Osteoblast (primary cell): Measurements from ENCODE around the gene SND1. TPM values are rescaled to one million over a fixed set of nuclear protein-coding genes. Genes with fewer than 3 reads are reported as not detected.

Experiments used
- DNase-seq: peaks from one replicate; pipeline ENCODE4 v3.0.0; 2011; ENCODE audit warnings: low spot score, mixed read lengths; ENCODE audit not compliant: insufficient read length; ENCODE audit errors: missing footprints
- H2AFZ ChIP-seq: 2 replicates; pipeline ENCODE4 v1.6.0; 2011; ENCODE audit warnings: mild to moderate bottlenecking, low read length
- H3K27ac ChIP-seq: 2 replicates; pipeline ENCODE4 v1.5.1; 2011; ENCODE audit warnings: mild to moderate bottlenecking, low read depth, low read length, moderate library complexity
- H3K27me3 ChIP-seq: 2 replicates; pipeline ENCODE4 v1.6.0; 2012; ENCODE audit warnings: mild to moderate bottlenecking, control low read depth, inconsistent platforms, low read length, moderate library complexity; ENCODE audit not compliant: insufficient read depth
- H3K36me3 ChIP-seq: 2 replicates; pipeline ENCODE4 v1.5.1; 2011; ENCODE audit warnings: mild to moderate bottlenecking, low read length, control low read depth, moderate library complexity; ENCODE audit not compliant: insufficient read depth
- H3K4me1 ChIP-seq: 2 replicates; pipeline ENCODE4 v1.5.1; 2011; ENCODE audit warnings: mild to moderate bottlenecking, low read length, control low read depth, moderate library complexity; ENCODE audit not compliant: insufficient read depth
- H3K4me2 ChIP-seq: 2 replicates; pipeline ENCODE4 v1.6.0; 2011; ENCODE audit warnings: mild to moderate bottlenecking, low read length; ENCODE audit not compliant: insufficient read depth
- H3K4me3 ChIP-seq: fragments of 200-600 bp; sonication (generic); 3 replicates; pipeline ENCODE4 v1.5.1; 2012; ENCODE audit warnings: mild to moderate bottlenecking, low read length, inconsistent platforms; ENCODE audit not compliant: insufficient read depth
- H3K79me2 ChIP-seq: 2 replicates; pipeline ENCODE4 v1.6.0; 2012; ENCODE audit warnings: mild to moderate bottlenecking, low read length, control low read depth, inconsistent platforms; ENCODE audit not compliant: insufficient read depth
- H3K9me3 ChIP-seq: 2 replicates; pipeline ENCODE4 v1.5.1; 2011; ENCODE audit warnings: low read depth, low read length, control low read depth
- H4K20me1 ChIP-seq: 2 replicates; pipeline ENCODE4 v1.6.0; 2012; ENCODE audit warnings: mild to moderate bottlenecking, low read length, control low read depth; ENCODE audit not compliant: insufficient read depth
- CTCF ChIP-seq: IDR thresholded peaks from 2 replicates; pipeline ENCODE4 v1.5.1; 2011; ENCODE audit warnings: mild to moderate bottlenecking, low read depth, low read length, moderate library complexity; ENCODE audit errors: extremely low read depth
- total RNA-seq: library from RNA; depleted of rRNA; stranded (reverse); fragments of >200 nt; gene quantifications from 2 replicates; pipeline ENCODE4 v1.2.3, GENCODE V29; 2012

SND1 gene
- total RNA-seq, 1 donor, result 257 TPM

- H3K36me3 ChIP-seq, result no peaks in the 10 kb centered on the region
- H2AFZ ChIP-seq, result no peak overlapping the region
- H3K4me2 ChIP-seq, result no peak overlapping the region
- H3K4me3 ChIP-seq, result no peak overlapping the region
- TF ChIP-seq CTCF, result no peak
- no peak overlapping the region for H3K27ac ChIP-seq
- H4K20me1 ChIP-seq, result peaks cover 57% of the 10 kb centered on the region
- H3K27me3 ChIP-seq, result no peaks in the 10 kb centered on the region
- H3K4me1 ChIP-seq, result peaks cover 14% of the 10 kb centered on the region
- H3K79me2 ChIP-seq, result peaks cover 57% of the 10 kb centered on the region
- H3K9me3 ChIP-seq, result no peaks in the 10 kb centered on the region
- DNase-seq, result no peak
These were observed 243.9 kb downstream of the SND1 start for GRCh38 chr7:127895814-127896280.

GRCh38 chr7:127896659-127897058, 244.7 kb downstream of the SND1 start:
- H3K36me3 ChIP-seq, result no peaks in the 10 kb centered on the region
- H4K20me1 ChIP-seq, result peaks cover 57% of the 10 kb centered on the region
- H3K4me3 ChIP-seq, result no peak overlapping the region
- H3K9me3 ChIP-seq, result no peaks in the 10 kb centered on the region
- H3K27me3 ChIP-seq, result no peaks in the 10 kb centered on the region
- peaks cover 12% of the 10 kb centered on the region for H3K4me1 ChIP-seq
- H3K27ac ChIP-seq, result no peak overlapping the region
- DNase-seq, result no peak
- H3K4me2 ChIP-seq, result no peak overlapping the region
- TF ChIP-seq CTCF, result no peak
- H3K79me2 ChIP-seq, result peaks cover 61% of the 10 kb centered on the region
- H2AFZ ChIP-seq, result no peak overlapping the region

- peaks cover 58% of the 10 kb centered on the region for H4K20me1 ChIP-seq
- H3K4me1 ChIP-seq, result peaks cover 18% of the 10 kb centered on the region
- peak overlapping the region; percentile 33 for H3K27ac ChIP-seq
These were observed 245.9 kb downstream of the SND1 start for GRCh38 chr7:127897704-127898454.

More at GRCh38 chr7:127897704-127898454, 245.9 kb downstream of the SND1 start:
- Histone ChIP-seq H2AFZ (no peak overlapping the region), H3K79me2 (peaks cover 62% of the 10 kb centered on the region), H3K4me3 (no peak overlapping the region), H3K4me2 (no peak overlapping the region), H3K36me3 (no peaks in the 10 kb centered on the region), H3K27me3 (no peaks in the 10 kb centered on the region), H3K9me3 (no peaks in the 10 kb centered on the region)
- DNase-seq, result no peak
- TF ChIP-seq CTCF, result no peak
